CD14-positive monocyte (primary cell): ENCODE measurements around the gene CHI3L1. TPM values are rescaled to one million over a fixed set of nuclear protein-coding genes. Genes with fewer than 3 reads are reported as not detected.

Experiments used
- DNase-seq, 3 donors: peaks; one replicate each; pipeline ENCODE4 v3.0.0-alpha.2; 2011 to 2022
- H2AFZ ChIP-seq: 2 replicates; pipeline ENCODE4 v1.6.0; 2012; ENCODE audit warnings: mild to moderate bottlenecking, low read depth, low read length, inconsistent platforms; ENCODE audit not compliant: insufficient read depth, poor library complexity, severe bottlenecking
- H3K27ac ChIP-seq, 2 donors: 1 replicate in 1 of 2; 2 replicates in 1 of 2; pipeline ENCODE4 v1.5.1; 2012 to 2013; ENCODE audit warnings: low read length in 2 of 2, control low read depth in 1 of 2, inconsistent platforms in 1 of 2, low read depth in 1 of 2, mild to moderate bottlenecking in 1 of 2
- H3K27me3 ChIP-seq, 2 donors: one replicate each; pipeline versions ENCODE4 v1.6.0 to v1.6.1; 2011 to 2013; ENCODE audit warnings: low read length in 2 of 2; ENCODE audit not compliant: control insufficient read depth in 2 of 2, insufficient read depth in 2 of 2
- H3K36me3 ChIP-seq, 2 donors: replicated peaks in 1 of 2; 1 replicate in 1 of 2; 2 replicates in 1 of 2; pipeline versions ENCODE4 v1.5.1 to v1.6.1; 2012 to 2013; ENCODE audit warnings: low read length in 2 of 2, control low read depth in 1 of 2, inconsistent platforms in 1 of 2, mild to moderate bottlenecking in 1 of 2; ENCODE audit not compliant: insufficient read depth in 2 of 2, control insufficient read depth in 1 of 2
- H3K4me1 ChIP-seq, 2 donors: 1 replicate in 1 of 2; 2 replicates in 1 of 2; pipeline versions ENCODE4 v1.5.1 to v1.6.1; 2012 to 2013; ENCODE audit warnings: low read length in 2 of 2, control low read depth in 1 of 2, inconsistent platforms in 1 of 2, mild to moderate bottlenecking in 1 of 2, moderate library complexity in 1 of 2; ENCODE audit not compliant: insufficient read depth in 2 of 2, control insufficient read depth in 1 of 2
- H3K4me2 ChIP-seq: replicated peaks from 2 replicates; pipeline ENCODE3; 2012; ENCODE audit warnings: low read length, moderate library complexity, mild to moderate bottlenecking; ENCODE audit not compliant: poor library complexity, severe bottlenecking; ENCODE audit errors: extremely low read depth
- H3K4me3 ChIP-seq, 3 experiments: fragments of 200-600 bp in 1 of 3; sonication (generic) in 1 of 3; replicated peaks in 1 of 3; 1 replicate in 2 of 3; 2 replicates in 1 of 3; pipeline ENCODE4 v1.5.1; 2011 to 2013; ENCODE audit warnings: low read length in 3 of 3, mild to moderate bottlenecking in 3 of 3, control low read depth in 2 of 3, low read depth in 2 of 3, inconsistent platforms in 1 of 3, moderate library complexity in 1 of 3
- H3K79me2 ChIP-seq: 2 replicates; pipeline ENCODE4 v1.6.0; 2012; ENCODE audit warnings: mild to moderate bottlenecking, control low read depth, inconsistent platforms, low read length, moderate library complexity; ENCODE audit not compliant: insufficient read depth
- H3K9ac ChIP-seq: 2 replicates; pipeline ENCODE4 v1.6.0; 2017; ENCODE audit warnings: low read length, mild to moderate bottlenecking; ENCODE audit not compliant: insufficient read depth, poor library complexity, severe bottlenecking
- H3K9me3 ChIP-seq, 2 donors: replicated peaks in 1 of 2; 1 replicate in 1 of 2; 2 replicates in 1 of 2; pipeline versions ENCODE4 v1.5.1 to v1.6.1; 2012 to 2013; ENCODE audit warnings: low read length in 2 of 2, control low read depth in 1 of 2; ENCODE audit not compliant: control insufficient read depth in 1 of 2, insufficient read depth in 1 of 2
- H4K20me1 ChIP-seq: 2 replicates; pipeline ENCODE4 v1.6.0; 2012; ENCODE audit warnings: mild to moderate bottlenecking, low read length, control low read depth, moderate library complexity; ENCODE audit not compliant: insufficient read depth
- H3K27ac Mint-ChIP-seq, 7 donors: one replicate each; pipeline ENCODE4 v1.8.0; 2020; ENCODE audit warnings: mild to moderate bottlenecking in 7 of 7, mixed read lengths in 7 of 7, moderate library complexity in 6 of 7, inconsistent platforms in 2 of 7
- H3K27me3 Mint-ChIP-seq, 3 donors: one replicate each; pipeline ENCODE4 v1.8.0; 2021 to 2022; ENCODE audit warnings: low read depth in 3 of 3, mild to moderate bottlenecking in 3 of 3, mixed read lengths in 3 of 3, moderate library complexity in 3 of 3, inconsistent platforms in 1 of 3
- H3K36me3 Mint-ChIP-seq, 2 donors: one replicate each; pipeline ENCODE4 v1.8.0; 2020; ENCODE audit warnings: mixed read lengths in 2 of 2, inconsistent platforms in 1 of 2, mild to moderate bottlenecking in 1 of 2
- H3K4me1 Mint-ChIP-seq: one replicate; pipeline ENCODE4 v1.8.0; 2020; ENCODE audit warnings: mild to moderate bottlenecking, mixed read lengths
- H3K4me3 Mint-ChIP-seq, 2 donors: one replicate each; pipeline ENCODE4 v1.8.0; 2020; ENCODE audit warnings: mild to moderate bottlenecking in 2 of 2, mixed read lengths in 2 of 2, moderate library complexity in 1 of 2
- H3K9me3 Mint-ChIP-seq, 7 donors: one replicate each; pipeline ENCODE4 v1.8.0; 2020 to 2022; ENCODE audit warnings: mixed read lengths in 7 of 7, mild to moderate bottlenecking in 6 of 7, moderate library complexity in 6 of 7, inconsistent platforms in 2 of 7
- WGBS: methylation state at CpG from one replicate; pipeline ENCODE4 v1.1.5; 2013; ENCODE audit warnings: missing lambda C conversion rate; ENCODE audit not compliant: insufficient coverage; 5-methylcytosine and 5-hydroxymethylcytosine counted together
- intact Hi-C, 2 donors: fragments of 100-400 bp; cut with micrococcal nuclease; formaldehyde crosslinking; loops; one replicate each; pipeline versions ENCODE4 v1.15.0 to v1.15.1; 2023
- polyA plus RNA-seq, 3 donors: library from polyadenylated mRNA; depleted of rRNA in 1 of 3; unstranded in 2 of 3; stranded (reverse) in 1 of 3; fragments of 300-500 nt in 2 of 3; fragments of >200 nt in 1 of 3; fragmentation: Illumina TruSeq in 2 of 3; gene quantifications; 1 replicate in 2 of 3; 2 replicates in 1 of 3; pipeline ENCODE4 v1.2.3, GENCODE V29; 2012 to 2021
- TF ChIP-seq, protein P1 (sequence below): fragments of 200-600 bp; IDR thresholded peaks from one replicate; pipeline ENCODE4 v1.8.0; 2022; ENCODE audit warnings: antibody characterized with exemption, mild to moderate bottlenecking

CHI3L1 gene
- polyA plus RNA-seq, 3 donors = 0.37 to 0.44 (median 0.43) TPM

DNA sequence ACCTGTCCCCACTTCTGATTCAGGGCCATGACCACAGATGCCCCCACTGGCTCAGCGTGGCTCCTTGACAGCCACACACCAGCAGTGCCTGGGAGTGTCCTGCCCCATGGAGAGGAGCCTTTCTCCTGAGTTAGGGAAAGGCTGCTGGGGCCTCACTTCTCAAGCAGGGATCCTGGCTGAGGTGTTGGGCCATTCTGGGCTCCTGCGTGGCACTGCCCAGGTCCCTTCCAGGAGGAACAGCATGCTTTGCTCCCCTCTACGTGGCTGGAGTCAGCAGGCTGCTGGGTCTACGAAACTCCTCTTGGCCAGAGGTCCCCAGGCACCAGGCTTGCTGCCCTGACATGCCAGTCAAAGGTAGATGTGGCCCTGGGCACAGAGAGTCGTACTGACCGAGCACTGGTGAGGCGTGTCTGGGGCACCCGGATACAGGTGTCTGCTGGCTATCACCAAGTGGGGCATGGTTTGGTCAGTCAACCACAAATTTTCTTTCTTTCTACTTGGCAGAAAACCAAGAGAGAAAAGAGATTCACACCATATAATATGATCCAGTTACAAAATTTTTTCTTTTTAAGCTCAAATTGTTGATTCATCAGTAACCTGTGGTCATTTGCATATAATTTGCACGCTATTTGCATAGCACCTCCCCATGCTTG lies 54.8 kb downstream of the CHI3L1 start:
- H3K9ac ChIP-seq = no peak overlapping the region
- no peaks in the 10 kb centered on the region for H3K36me3 ChIP-seq
- H3K27ac Mint-ChIP-seq = no peak overlapping the region
- no peaks in the 10 kb centered on the region for H4K20me1 ChIP-seq
- peaks cover 23 to 53% of the 10 kb centered on the region in 2 donors for H3K27me3 ChIP-seq
- peak overlapping the region in 1 of 2 donors; percentile 49 for H3K4me3 Mint-ChIP-seq
- peaks cover 0 to 7% (median 0%) of the 10 kb centered on the region in 7 donors for H3K9me3 Mint-ChIP-seq
- H3K9me3 ChIP-seq = peaks cover 0 to 9% of the 10 kb centered on the region in 2 donors
- TF ChIP-seq, protein P1, sequence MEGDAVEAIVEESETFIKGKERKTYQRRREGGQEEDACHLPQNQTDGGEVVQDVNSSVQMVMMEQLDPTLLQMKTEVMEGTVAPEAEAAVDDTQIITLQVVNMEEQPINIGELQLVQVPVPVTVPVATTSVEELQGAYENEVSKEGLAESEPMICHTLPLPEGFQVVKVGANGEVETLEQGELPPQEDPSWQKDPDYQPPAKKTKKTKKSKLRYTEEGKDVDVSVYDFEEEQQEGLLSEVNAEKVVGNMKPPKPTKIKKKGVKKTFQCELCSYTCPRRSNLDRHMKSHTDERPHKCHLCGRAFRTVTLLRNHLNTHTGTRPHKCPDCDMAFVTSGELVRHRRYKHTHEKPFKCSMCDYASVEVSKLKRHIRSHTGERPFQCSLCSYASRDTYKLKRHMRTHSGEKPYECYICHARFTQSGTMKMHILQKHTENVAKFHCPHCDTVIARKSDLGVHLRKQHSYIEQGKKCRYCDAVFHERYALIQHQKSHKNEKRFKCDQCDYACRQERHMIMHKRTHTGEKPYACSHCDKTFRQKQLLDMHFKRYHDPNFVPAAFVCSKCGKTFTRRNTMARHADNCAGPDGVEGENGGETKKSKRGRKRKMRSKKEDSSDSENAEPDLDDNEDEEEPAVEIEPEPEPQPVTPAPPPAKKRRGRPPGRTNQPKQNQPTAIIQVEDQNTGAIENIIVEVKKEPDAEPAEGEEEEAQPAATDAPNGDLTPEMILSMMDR = no peak
- H2AFZ ChIP-seq = no peak overlapping the region
- H3K4me3 ChIP-seq = no peak overlapping the region
- WGBS = 92% methylated on average over 7 of the region's 9 CpGs
- H3K36me3 Mint-ChIP-seq = peaks cover 0 to 7% of the 10 kb centered on the region in 2 donors
- H3K27ac ChIP-seq = no peak overlapping the region
- H3K4me1 ChIP-seq = peaks cover 57 to 60% of the 10 kb centered on the region in 2 donors
- H3K4me2 ChIP-seq = no peak overlapping the region
- no peaks in the 10 kb centered on the region for H3K79me2 ChIP-seq
- no peak for DNase-seq
- intact Hi-C loops = no loop called here
- peaks cover 56% of the 10 kb centered on the region for H3K4me1 Mint-ChIP-seq
- H3K27me3 Mint-ChIP-seq = peaks cover 46 to 70% (median 59%) of the 10 kb centered on the region in 3 donors

DNA sequence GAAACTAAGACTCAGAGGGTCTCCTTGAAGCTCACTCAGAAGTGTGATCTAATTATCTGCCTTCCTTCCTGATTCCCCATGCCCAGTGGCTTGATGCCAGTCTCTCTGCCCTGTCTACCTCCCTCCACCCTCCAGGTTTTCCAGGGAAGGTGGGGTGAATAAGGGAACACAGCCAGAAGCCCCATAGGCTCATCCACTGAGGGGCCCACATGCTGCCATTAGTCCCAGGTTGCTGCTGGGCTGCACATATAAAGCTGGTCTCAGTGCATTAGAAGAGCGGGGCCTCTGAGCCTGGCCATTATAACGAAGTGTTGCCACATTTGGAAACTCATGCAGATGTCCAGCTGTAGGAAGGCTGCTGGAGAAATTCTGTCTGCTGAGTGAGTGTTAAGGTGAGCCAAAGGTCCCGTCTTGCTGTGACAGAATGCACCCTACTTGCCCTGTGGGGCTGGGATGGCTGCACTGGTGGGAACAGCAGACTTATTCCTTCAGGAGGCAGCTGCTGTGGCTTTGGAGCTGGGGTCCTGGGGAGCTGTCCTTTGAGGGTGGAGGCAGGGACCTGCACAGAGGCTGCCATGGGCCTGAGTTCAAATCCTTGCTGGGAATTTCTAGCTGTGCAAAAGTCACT lies 56.0 kb downstream of the CHI3L1 start:
- peaks cover 58 to 61% of the 10 kb centered on the region in 2 donors for H3K4me1 ChIP-seq
- H3K79me2 ChIP-seq = no peaks in the 10 kb centered on the region
- TF ChIP-seq, protein P1 = no peak
- peaks cover 0 to 7% of the 10 kb centered on the region in 2 donors for H3K36me3 Mint-ChIP-seq
- WGBS = 100% methylated on average over 3 of the region's 3 CpGs
- no peak overlapping the region for H3K9ac ChIP-seq
- H3K27ac Mint-ChIP-seq = no peak overlapping the region
- H4K20me1 ChIP-seq = no peaks in the 10 kb centered on the region
- no peak overlapping the region for H2AFZ ChIP-seq
- H3K4me3 ChIP-seq = no peak overlapping the region
- peaks cover 57% of the 10 kb centered on the region for H3K4me1 Mint-ChIP-seq
- H3K9me3 Mint-ChIP-seq = peaks cover 0 to 10% (median 2%) of the 10 kb centered on the region in 7 donors
- no peak overlapping the region for H3K4me2 ChIP-seq
- H3K27me3 Mint-ChIP-seq = peaks cover 43 to 69% (median 61%) of the 10 kb centered on the region in 3 donors
- peaks cover 0 to 9% of the 10 kb centered on the region in 2 donors for H3K9me3 ChIP-seq
- intact Hi-C loops = no loop called here
- peaks cover 21 to 47% of the 10 kb centered on the region in 2 donors for H3K27me3 ChIP-seq
- H3K4me3 Mint-ChIP-seq = no peak overlapping the region
- DNase-seq = no peak
- H3K27ac ChIP-seq = no peak overlapping the region
- H3K36me3 ChIP-seq = no peaks in the 10 kb centered on the region
